GM12878 (cell line): Measurements from ENCODE around the gene HSPA12B. TPM values are rescaled to one million over a fixed set of nuclear protein-coding genes. Genes with fewer than 3 reads are reported as not detected.

Experiments
- BMI1 ChIP-seq: fragments of 450-650 bp; IDR thresholded peaks from 2 replicates; pipeline ENCODE4 v1.6.1; 2016; ENCODE audit warnings: mild to moderate bottlenecking, moderate library complexity, borderline replicate concordance
- BRCA1 ChIP-seq: IDR thresholded peaks from 2 replicates; pipeline ENCODE4 v1.6.1; 2011; ENCODE audit warnings: low read depth, low read length, improper control_type of control experiment
- CBX3 ChIP-seq: fragments of 200-600 bp; sonication (generic); IDR thresholded peaks from 2 replicates; pipeline ENCODE4 v1.6.1; 2016; ENCODE audit warnings: low read depth, borderline replicate concordance
- CBX5 ChIP-seq: sonication (generic); IDR thresholded peaks from 2 replicates; pipeline ENCODE4 v1.6.1; 2016; ENCODE audit warnings: low read depth, moderate library complexity, mild to moderate bottlenecking, inconsistent platforms
- CHD1 ChIP-seq: IDR thresholded peaks from 2 replicates; pipeline ENCODE4 v1.6.1; 2012; ENCODE audit warnings: low read depth, low read length, improper control_type of control experiment
- CHD2 ChIP-seq: IDR thresholded peaks from 2 replicates; pipeline ENCODE4 v1.6.1; 2011; ENCODE audit warnings: low read depth, low read length, improper control_type of control experiment, borderline replicate concordance
- CTCF ChIP-seq, 3 experiments: IDR thresholded peaks in 2 of 3; conservative IDR thresholded peaks in 1 of 3; 2 replicates each; pipeline ENCODE4 v1.5.1; 2011; ENCODE audit warnings: low read depth in 3 of 3, low read length in 3 of 3, mild to moderate bottlenecking in 3 of 3, control low read depth in 2 of 3, moderate library complexity in 2 of 3, inconsistent platforms in 1 of 3, mixed read lengths in 1 of 3; ENCODE audit not compliant: control insufficient read depth in 2 of 3, insufficient read depth in 1 of 3; ENCODE audit errors: extremely low read depth in 1 of 3
- EP300 ChIP-seq, 2 experiments: fragments of 150-350 bp in 1 of 2; IDR thresholded peaks; 2 replicates each; pipeline ENCODE4 v1.6.1; 2011 to 2012; ENCODE audit warnings: low read depth in 2 of 2, low read length in 2 of 2, borderline replicate concordance in 1 of 2, improper control_type of control experiment in 1 of 2, inconsistent platforms in 1 of 2; ENCODE audit not compliant: control insufficient read depth in 1 of 2
- ETV6 ChIP-seq, 2 experiments: fragments of 450-650 bp in 1 of 2; IDR thresholded peaks in 1 of 2; conservative IDR thresholded peaks in 1 of 2; 2 replicates each; pipeline ENCODE4 v1.6.1; 2014; ENCODE audit warnings: antibody characterized with exemption in 1 of 2, borderline replicate concordance in 1 of 2, low read depth in 1 of 2, mild to moderate bottlenecking in 1 of 2, moderate library complexity in 1 of 2
- GATAD2B ChIP-seq: fragments of 450-650 bp; conservative IDR thresholded peaks from 2 replicates; pipeline ENCODE4 v1.6.1; 2017; ENCODE audit warnings: low read depth, mild to moderate bottlenecking, moderate library complexity
- KLF5 ChIP-seq: fragments of 450-650 bp; IDR thresholded peaks from 2 replicates; pipeline ENCODE4 v1.6.1; 2014; ENCODE audit warnings: mild to moderate bottlenecking; ENCODE audit not compliant: partially characterized antibody
- LARP7 ChIP-seq: fragments of 450-650 bp; IDR thresholded peaks from 2 replicates; pipeline ENCODE4 v1.6.1; 2017; ENCODE audit warnings: mild to moderate bottlenecking
- MEF2B ChIP-seq: fragments of 450-650 bp; IDR thresholded peaks from 2 replicates; pipeline ENCODE4 v1.6.1; 2018; ENCODE audit warnings: mild to moderate bottlenecking, moderate library complexity; ENCODE audit not compliant: partially characterized antibody, poor library complexity, severe bottlenecking
- MXI1 ChIP-seq: fragments of 150-350 bp; IDR thresholded peaks from 2 replicates; pipeline ENCODE4 v1.6.1; 2011; ENCODE audit warnings: low read depth, mild to moderate bottlenecking, inconsistent platforms, low read length, improper control_type of control experiment
- MYB ChIP-seq: fragments of 150-350 bp; IDR thresholded peaks from 2 replicates; pipeline ENCODE4 v1.6.1; 2014; ENCODE audit warnings: mild to moderate bottlenecking, low read depth, low read length, borderline replicate concordance
- MYC ChIP-seq: IDR thresholded peaks from 2 replicates; pipeline ENCODE4 v1.6.1; 2011; ENCODE audit warnings: mild to moderate bottlenecking, low read length, moderate library complexity, inconsistent platforms; ENCODE audit not compliant: insufficient read depth, insufficient replicate concordance, insufficient read length, severe bottlenecking
- POU2F2 ChIP-seq: IDR thresholded peaks from 3 replicates; pipeline ENCODE4 v1.6.1; 2011; ENCODE audit warnings: low read depth, mild to moderate bottlenecking, low read length, borderline replicate concordance
- RB1 ChIP-seq: fragments of 450-650 bp; formaldehyde crosslinking; IDR thresholded peaks from 2 replicates; pipeline ENCODE4 v1.6.1; 2017; ENCODE audit warnings: mild to moderate bottlenecking, borderline replicate concordance
- SIN3A ChIP-seq: IDR thresholded peaks from 2 replicates; pipeline ENCODE4 v1.6.1; 2012; ENCODE audit warnings: low read depth, low read length, improper control_type of control experiment
- SMAD1 ChIP-seq: fragments of 450-650 bp; IDR thresholded peaks from 2 replicates; pipeline ENCODE4 v1.6.1; 2018; ENCODE audit warnings: mild to moderate bottlenecking, low read depth; ENCODE audit not compliant: partially characterized antibody
- SMC3 ChIP-seq: IDR thresholded peaks from 2 replicates; pipeline ENCODE4 v1.6.1; 2011; ENCODE audit warnings: low read length, improper control_type of control experiment, borderline replicate concordance
- TBL1XR1 ChIP-seq: IDR thresholded peaks from 2 replicates; pipeline ENCODE4 v1.6.1; 2012; ENCODE audit warnings: low read depth, low read length, improper control_type of control experiment
- ZBTB40 ChIP-seq: fragments of 450-650 bp; IDR thresholded peaks from 2 replicates; pipeline ENCODE4 v1.6.1; 2016; ENCODE audit warnings: mild to moderate bottlenecking, moderate library complexity, borderline replicate concordance
- ZSCAN29 ChIP-seq: fragments of 450-650 bp; IDR thresholded peaks from 2 replicates; pipeline ENCODE4 v1.6.1; 2017; ENCODE audit warnings: mild to moderate bottlenecking, moderate library complexity
- polyA plus RNA-seq, 11 experiments: library from polyadenylated mRNA; depleted of rRNA in 4 of 11; unstranded in 6 of 11; stranded (reverse) in 5 of 11; fragments of >200 nt; fragmentation: Nextera tagmentation in 4 of 11; fragmentation: Illumina TruSeq in 1 of 11; extraction: Ambion mirVana in 4 of 11; extraction: Trizol in 1 of 11; gene quantifications; 1 replicate in 1 of 11; 2 replicates in 10 of 11; pipeline versions ENCODE4 v1.2.1 to v1.2.3, GENCODE V29; 2011 to 2016; ENCODE audit warnings: inconsistent platforms in 2 of 11, missing spikeins in 2 of 11, low read depth in 1 of 11
- total RNA-seq, 4 experiments: library from RNA; depleted of rRNA in 3 of 4; stranded (reverse); fragments of >200 nt in 3 of 4; fragmentation: Illumina TruSeq in 1 of 4; extraction: Trizol in 1 of 4; gene quantifications; 2 replicates each; pipeline versions ENCODE4 v1.2.1 to v1.2.3, GENCODE V29; 2013 to 2021

The HSPA12B gene
- total and polyA plus RNA-seq, 10 of the 15 experiments (the other 5 are each of a cell fraction or from before 2014, with no cell fraction given), result 0.08 TPM; not detected in 9

GRCh38 chr20:3768342-3769130 lies 36.1 kb downstream of the HSPA12B start (continued):
- no peak for TF ChIP-seq ZBTB40
- peak; percentile 57; the same call in 1 of the 2 replicates for TF ChIP-seq SMC3
- TF ChIP-seq ZSCAN29, result no peak
- TF ChIP-seq BRCA1, result no peak
- no peak for TF ChIP-seq CHD1
- no peak for TF ChIP-seq CHD2
- peak; percentile 21 for TF ChIP-seq MEF2B
- no peak for TF ChIP-seq LARP7
- TF ChIP-seq MXI1, result peak; percentile 42; the same call in 1 of the 2 replicates
- TF ChIP-seq BMI1, result peak; percentile 88
- TF ChIP-seq RB1, result no peak
- no peak for TF ChIP-seq KLF5
- TF ChIP-seq ETV6 (conservative IDR thresholded peaks at IDR 0.05 in 1 of 2, IDR thresholded peaks at IDR 0.05 in 1 of 2; ENCODE audit: borderline replicate concordance in 1 of 2, low read depth in 1 of 2), result no peak
- peak; percentile 50; the same call in 1 of the 2 replicates for TF ChIP-seq GATAD2B
- no peak for TF ChIP-seq CBX5
- no peak for TF ChIP-seq TBL1XR1
- TF ChIP-seq POU2F2, result 0 out of 3 replicates have a peak, but pooled peaks have one; percentile 3
- no peak for TF ChIP-seq EP300 (IDR thresholded peaks at IDR 0.05; ENCODE audit: borderline replicate concordance in 1 of 2, control insufficient read depth in 1 of 2, low read depth in 2 of 2, low read length in 2 of 2)
- TF ChIP-seq CTCF (IDR thresholded peaks at IDR 0.05 in 2 of 3, conservative IDR thresholded peaks at IDR 0.05 in 1 of 3; ENCODE audit: control insufficient read depth in 2 of 3, extremely low read depth in 1 of 3, insufficient read depth in 1 of 3, low read depth in 3 of 3, low read length in 3 of 3), result peak; percentile 66 to 73 (median 68)
- TF ChIP-seq MYC, result no peak
- TF ChIP-seq MYB, result no peak
- TF ChIP-seq CBX3, result no peak
- no peak for TF ChIP-seq SMAD1
- peak; percentile 10; the same call in 1 of the 2 replicates for TF ChIP-seq SIN3A
